ENCODE data around the gene GPR161. TPM values are rescaled to one million over a fixed set of nuclear protein-coding genes. Genes with fewer than 3 reads are reported as not detected.

Gene GPR161
- total RNA-seq, 1 experiment from 2014 or later = 6.0 TPM

GRCh38 chr1:168135921-168136708 lies 615 bp downstream of the GPR161 start:
- peaks cover 20% of the 10 kb centered on the region for H3K4me1 ChIP-seq (replicated peaks; ENCODE audit: insufficient read depth)
- H3K79me2 ChIP-seq (ENCODE audit: low read depth) = no peaks in the 10 kb centered on the region
- TF ChIP-seq EZH2 (IDR thresholded peaks at IDR 0.05; ENCODE audit: low read depth) = no peak
- peak overlapping the region; percentile 93 for H3K4me2 ChIP-seq
- no peaks in the 10 kb centered on the region for H3K36me3 ChIP-seq (ENCODE audit: low read depth)
- CTCF ChIA-PET = no interaction called here
- H3F3A ChIP-seq (ENCODE audit: insufficient read depth, low read depth) = peaks cover 17% of the 10 kb centered on the region; the same call in 1 of the 2 replicates
- no TSS peak for BruUV-seq (replicated peaks)
- H3K4me3 ChIP-seq = peak overlapping the region; percentile 74
- no peaks in the 10 kb centered on the region for H4K20me1 ChIP-seq (ENCODE audit: insufficient read depth)
- H3K9me2 ChIP-seq (ENCODE audit: insufficient read depth) = no peaks in the 10 kb centered on the region
- H3K27ac ChIP-seq = no peak overlapping the region
- POLR2A ChIA-PET (ENCODE audit: unreplicated experiment) = interaction anchor here (0.7 kb wide), 1 partner anchor 194 kb away, joined by 4 read pairs; no protein-coding TSS in a partner anchor
- peak in 1 of 2 experiments; percentile 47 for DNase-seq
- no peaks in the 10 kb centered on the region for H3K27me3 ChIP-seq (ENCODE audit: insufficient read depth, low read depth)
- no peaks in the 10 kb centered on the region for H3K9me3 ChIP-seq (ENCODE audit: insufficient read depth, low read depth)
- H2AFZ ChIP-seq = peak overlapping the region; percentile 97
- intact Hi-C loops (cut with micrococcal nuclease; ENCODE audit: unreplicated experiment) = loop anchor here (5.0 kb wide), 2 partner anchors 54 to 186 kb away; no protein-coding TSS in a partner anchor

DNA sequence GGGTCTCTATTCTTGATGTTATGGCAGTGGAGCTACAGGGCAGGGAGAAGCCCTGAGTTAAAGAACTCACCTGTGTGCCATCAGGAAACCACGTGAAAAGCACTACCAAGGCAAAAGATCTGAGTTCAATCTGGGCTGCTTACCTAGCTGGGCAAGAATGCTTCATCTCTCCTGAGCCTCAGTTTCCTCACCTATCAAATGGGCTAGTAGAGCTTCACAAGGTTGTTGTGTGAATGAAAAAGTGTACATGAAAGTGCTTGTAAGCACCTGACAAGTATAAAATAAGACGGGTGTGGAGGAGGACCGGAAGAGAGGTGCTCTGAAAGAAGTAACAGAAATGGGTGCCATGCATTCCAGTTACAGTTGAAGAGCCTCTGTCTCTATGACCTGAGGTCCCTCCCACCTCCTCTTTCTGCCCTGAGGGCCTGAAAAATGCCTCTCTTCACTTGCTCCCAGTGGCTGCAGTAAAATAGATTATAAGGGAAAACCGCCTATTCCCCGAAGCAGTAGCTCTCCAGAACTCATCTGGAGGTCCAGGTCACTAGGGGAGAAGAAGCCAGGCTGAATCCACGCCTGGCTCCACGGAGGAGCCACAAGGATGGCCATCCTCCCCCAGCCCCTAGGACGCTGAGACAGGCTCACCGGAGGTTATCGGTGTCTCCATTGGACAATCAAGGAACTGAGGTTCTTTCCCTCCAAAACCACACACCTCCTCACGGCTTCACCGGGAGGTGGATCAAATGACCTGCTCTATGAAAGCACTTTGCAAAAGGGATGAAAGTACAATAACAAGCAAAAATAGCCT lies 1.4 kb downstream of the GPR161 start:
- Histone ChIP-seq H3K4me3 (peak overlapping the region; percentile 74), H3K79me2 (ENCODE audit: low read depth) (no peaks in the 10 kb centered on the region), H3K9me2 (ENCODE audit: insufficient read depth) (no peaks in the 10 kb centered on the region), H3K4me2 (peak overlapping the region; percentile 93), H3K9me3 (ENCODE audit: insufficient read depth, low read depth) (no peaks in the 10 kb centered on the region), H2AFZ (peak overlapping the region; percentile 97; the same call in 1 of the 2 replicates), H3K27me3 (ENCODE audit: insufficient read depth, low read depth) (no peaks in the 10 kb centered on the region), H4K20me1 (ENCODE audit: insufficient read depth) (no peaks in the 10 kb centered on the region), H3F3A (ENCODE audit: insufficient read depth, low read depth) (peaks cover 17% of the 10 kb centered on the region; the same call in 1 of the 2 replicates), H3K4me1 (replicated peaks; ENCODE audit: insufficient read depth) (peaks cover 20% of the 10 kb centered on the region), H3K27ac (no peak overlapping the region), H3K36me3 (ENCODE audit: low read depth) (no peaks in the 10 kb centered on the region)
- POLR2A ChIA-PET (ENCODE audit: unreplicated experiment) = interaction anchor here (0.7 to 0.9 kb wide), 2 partner anchors 19 to 195 kb away, joined by 4 to 6 read pairs; no protein-coding TSS in a partner anchor
- TSS peak; percentile 40 for BruUV-seq (replicated peaks)
- intact Hi-C loops (cut with micrococcal nuclease; ENCODE audit: unreplicated experiment) = loop anchor here (5.0 kb wide), 2 partner anchors 53 to 187 kb away; no protein-coding TSS in a partner anchor
- no peak for DNase-seq
- TF ChIP-seq CTCF (conservative IDR thresholded peaks at IDR 0.05) = no peak
- TF ChIP-seq EZH2 (IDR thresholded peaks at IDR 0.05; ENCODE audit: low read depth) = no peak
- CTCF ChIA-PET = interaction anchor here (1.3 kb wide), 1 partner anchor 162 kb away, joined by 3 read pairs; no protein-coding TSS in a partner anchor

GRCh38 chr1:168134642-168135041 lies 2.1 kb downstream of the GPR161 start:
- Histone ChIP-seq H3K36me3 (ENCODE audit: low read depth) (no peaks in the 10 kb centered on the region), H2AFZ (no peak overlapping the region), H3K27ac (no peak overlapping the region), H4K20me1 (ENCODE audit: insufficient read depth) (no peaks in the 10 kb centered on the region), H3K4me1 (replicated peaks; ENCODE audit: insufficient read depth) (peaks cover 20% of the 10 kb centered on the region), H3K79me2 (ENCODE audit: low read depth) (no peaks in the 10 kb centered on the region), H3K4me2 (no peak overlapping the region), H3K9me3 (ENCODE audit: insufficient read depth, low read depth) (no peaks in the 10 kb centered on the region), H3K4me3 (no peak overlapping the region), H3K27me3 (ENCODE audit: insufficient read depth, low read depth) (no peaks in the 10 kb centered on the region), H3K9me2 (ENCODE audit: insufficient read depth) (no peaks in the 10 kb centered on the region), H3F3A (ENCODE audit: insufficient read depth, low read depth) (peaks cover 17% of the 10 kb centered on the region; the same call in 1 of the 2 replicates)
- no peak for TF ChIP-seq CTCF (conservative IDR thresholded peaks at IDR 0.05)
- TF ChIP-seq EZH2 (IDR thresholded peaks at IDR 0.05; ENCODE audit: low read depth) = no peak
- ChIA-PET POLR2A (ENCODE audit: unreplicated experiment) (interaction anchor here (0.9 kb wide), 1 partner anchor 19 kb away, joined by 6 read pairs; no protein-coding TSS in a partner anchor), CTCF (interaction anchor here (1.3 kb wide), 1 partner anchor 162 kb away, joined by 3 read pairs; no protein-coding TSS in a partner anchor)
- intact Hi-C loops (cut with micrococcal nuclease; ENCODE audit: unreplicated experiment) = loop anchor here (5.0 kb wide), 2 partner anchors 52 to 188 kb away; no protein-coding TSS in a partner anchor
- DNase-seq = no peak
- no TSS peak for BruUV-seq (replicated peaks)

Measured in PC-9 (cell line).